ENCODE data around the gene YKT6.

YKT6 gene

DNA sequence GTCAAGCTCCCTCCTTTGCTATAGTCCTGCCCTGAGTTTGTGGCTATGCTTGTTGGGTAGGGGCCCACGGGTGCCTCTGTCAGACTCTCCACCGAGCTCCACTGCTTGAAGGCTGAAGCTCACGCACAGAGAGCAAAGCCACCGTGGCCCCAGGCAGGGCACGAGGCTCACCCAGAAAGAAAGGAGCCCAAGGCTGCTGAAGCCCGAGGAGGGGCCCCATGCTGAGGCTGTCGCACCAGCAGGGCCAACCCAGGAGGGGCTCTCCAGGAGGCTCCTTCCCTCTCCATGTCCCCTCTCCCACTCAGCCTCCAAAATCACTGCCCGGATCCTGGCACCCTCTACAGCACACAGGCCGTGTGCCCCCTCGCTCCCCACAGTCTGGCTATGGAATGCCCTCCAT, 50.5 kb downstream of the YKT6 start:
- no peaks in the 10 kb centered on the region for H3K36me3 ChIP-seq
- H3K4me1 ChIP-seq = peaks cover 0 to 9% (median 5%) of the 10 kb centered on the region in 10 experiments; a peak in 8 of 20 replicates
- no peak overlapping the region for H3K4me3 ChIP-seq
- no peak overlapping the region for H3K9ac ChIP-seq
- no peak overlapping the region for H3K27ac ChIP-seq
- no peaks in the 10 kb centered on the region; a peak in 1 of 22 replicates for H4K20me1 ChIP-seq
- H3K9me3 ChIP-seq (replicated peaks in 1 of 11) = no peaks in the 10 kb centered on the region
- no peaks in the 10 kb centered on the region for H3K27me3 ChIP-seq
- H3K4me2 ChIP-seq = no peak overlapping the region
- TF ChIP-seq Cebpa-rat (IDR thresholded peaks at IDR 0.05) = no peak

GRCh38 chr7:44251881-44252280, 51.1 kb downstream of the YKT6 start:
- H3K4me1 ChIP-seq = peaks cover 4 to 15% (median 10%) of the 10 kb centered on the region in 10 experiments
- TF ChIP-seq Cebpa-rat (IDR thresholded peaks at IDR 0.05) = no peak
- H3K27ac ChIP-seq = no peak overlapping the region
- H3K9ac ChIP-seq = no peak overlapping the region
- H3K9me3 ChIP-seq (replicated peaks in 1 of 11) = no peaks in the 10 kb centered on the region
- no peaks in the 10 kb centered on the region for H3K36me3 ChIP-seq
- H4K20me1 ChIP-seq = no peaks in the 10 kb centered on the region; a peak in 1 of 22 replicates
- no peak overlapping the region for H3K4me2 ChIP-seq
- no peaks in the 10 kb centered on the region for H3K27me3 ChIP-seq
- no peak overlapping the region for H3K4me3 ChIP-seq

DNA sequence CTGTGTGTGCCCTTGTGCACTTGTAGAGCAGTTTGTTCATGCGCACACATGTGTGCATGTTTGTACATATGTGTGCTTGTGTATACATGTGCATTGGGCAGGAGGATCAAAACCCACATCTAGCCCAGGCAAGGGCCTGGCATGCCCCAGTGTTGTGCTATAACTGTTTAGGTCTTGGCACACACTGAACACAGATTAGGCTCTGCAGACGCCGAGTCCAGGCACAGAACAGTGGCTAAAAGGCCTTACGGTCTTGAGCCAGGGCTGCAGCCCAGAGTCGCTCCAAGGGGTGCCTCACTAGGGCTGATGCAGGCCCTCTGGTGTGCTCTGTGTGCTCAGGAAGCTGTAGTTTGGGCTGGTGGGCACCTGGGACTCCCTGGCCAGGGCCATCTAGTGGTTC, 55.7 kb downstream of the YKT6 start:
- H3K4me1 ChIP-seq = peaks cover 48 to 61% (median 55%) of the 10 kb centered on the region in 10 experiments
- no peaks in the 10 kb centered on the region for H3K27me3 ChIP-seq
- H3K4me2 ChIP-seq = peak overlapping the region in 10 of 11 experiments; percentile 71 to 92 (median 81); a peak in 16 of 22 replicates
- peak overlapping the region in 5 of 11 experiments; percentile 70 to 91 (median 78); a peak in 7 of 22 replicates for H3K27ac ChIP-seq
- TF ChIP-seq Cebpa-rat (IDR thresholded peaks at IDR 0.05) = no peak
- H3K4me3 ChIP-seq = no peak overlapping the region
- no peak overlapping the region for H3K9ac ChIP-seq
- peaks cover 0 to 14% (median 0%) of the 10 kb centered on the region in 11 experiments; a peak in 3 of 22 replicates for H4K20me1 ChIP-seq
- H3K9me3 ChIP-seq (replicated peaks in 1 of 11) = no peaks in the 10 kb centered on the region
- H3K36me3 ChIP-seq = no peaks in the 10 kb centered on the region

GRCh38 chr7:44257213-44257612, 56.4 kb downstream of the YKT6 start:
- Histone ChIP-seq H3K4me2 (peak overlapping the region; percentile 71 to 92 (median 82)), H4K20me1 (peaks cover 0 to 14% (median 0%) of the 10 kb centered on the region in 11 experiments; a peak in 3 of 22 replicates), H3K4me3 (no peak overlapping the region; a peak in 1 of 20 replicates), H3K36me3 (no peaks in the 10 kb centered on the region), H3K9ac (peak overlapping the region; percentile 5 to 74 (median 49); a peak in 17 of 22 replicates), H3K4me1 (peaks cover 48 to 68% (median 62%) of the 10 kb centered on the region in 10 experiments), H3K27ac (peak overlapping the region in 10 of 11 experiments; percentile 35 to 91 (median 70); a peak in 20 of 22 replicates), H3K27me3 (no peaks in the 10 kb centered on the region), H3K9me3 (replicated peaks in 1 of 11) (no peaks in the 10 kb centered on the region)
- no peak for TF ChIP-seq Cebpa-rat (IDR thresholded peaks at IDR 0.05)

GRCh38 chr7:44257618-44258422, 57.0 kb downstream of the YKT6 start:
- Histone ChIP-seq H3K9me3 (replicated peaks in 1 of 11) (no peaks in the 10 kb centered on the region), H3K4me3 (no peak overlapping the region; a peak in 2 of 20 replicates), H3K4me2 (peak overlapping the region; percentile 71 to 92 (median 82)), H4K20me1 (peaks cover 0 to 14% (median 0%) of the 10 kb centered on the region in 11 experiments; a peak in 3 of 22 replicates), H3K27ac (peak overlapping the region in 10 of 11 experiments; percentile 35 to 91 (median 70); a peak in 21 of 22 replicates), H3K27me3 (no peaks in the 10 kb centered on the region), H3K9ac (peak overlapping the region; percentile 5 to 74 (median 49); a peak in 17 of 22 replicates), H3K36me3 (no peaks in the 10 kb centered on the region), H3K4me1 (peaks cover 48 to 75% (median 66%) of the 10 kb centered on the region in 10 experiments)
- no peak for TF ChIP-seq Cebpa-rat (IDR thresholded peaks at IDR 0.05)

DNA sequence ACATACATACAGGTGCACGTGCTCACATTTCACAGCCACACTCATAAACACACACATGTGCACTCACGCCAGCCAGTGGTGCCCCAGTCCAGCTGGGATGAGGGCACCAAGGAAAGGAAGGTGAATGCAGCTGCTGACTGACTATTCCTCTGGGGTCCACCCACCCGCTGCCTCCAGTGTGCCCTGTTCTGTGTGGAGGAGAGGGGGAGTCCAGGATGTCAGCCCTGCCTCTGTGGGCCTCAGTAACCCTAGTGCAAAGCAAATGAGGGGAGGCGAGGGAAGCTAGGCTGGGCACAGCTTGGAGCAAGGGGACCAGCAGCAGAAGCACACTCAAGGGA, 57.6 kb downstream of the YKT6 start:
- peak overlapping the region in 7 of 11 experiments; percentile 5 to 79 (median 38); a peak in 12 of 22 replicates for H3K27ac ChIP-seq
- peak overlapping the region; percentile 71 to 92 (median 82) for H3K4me2 ChIP-seq
- no peak for TF ChIP-seq Cebpa-rat (IDR thresholded peaks at IDR 0.05)

DNA sequence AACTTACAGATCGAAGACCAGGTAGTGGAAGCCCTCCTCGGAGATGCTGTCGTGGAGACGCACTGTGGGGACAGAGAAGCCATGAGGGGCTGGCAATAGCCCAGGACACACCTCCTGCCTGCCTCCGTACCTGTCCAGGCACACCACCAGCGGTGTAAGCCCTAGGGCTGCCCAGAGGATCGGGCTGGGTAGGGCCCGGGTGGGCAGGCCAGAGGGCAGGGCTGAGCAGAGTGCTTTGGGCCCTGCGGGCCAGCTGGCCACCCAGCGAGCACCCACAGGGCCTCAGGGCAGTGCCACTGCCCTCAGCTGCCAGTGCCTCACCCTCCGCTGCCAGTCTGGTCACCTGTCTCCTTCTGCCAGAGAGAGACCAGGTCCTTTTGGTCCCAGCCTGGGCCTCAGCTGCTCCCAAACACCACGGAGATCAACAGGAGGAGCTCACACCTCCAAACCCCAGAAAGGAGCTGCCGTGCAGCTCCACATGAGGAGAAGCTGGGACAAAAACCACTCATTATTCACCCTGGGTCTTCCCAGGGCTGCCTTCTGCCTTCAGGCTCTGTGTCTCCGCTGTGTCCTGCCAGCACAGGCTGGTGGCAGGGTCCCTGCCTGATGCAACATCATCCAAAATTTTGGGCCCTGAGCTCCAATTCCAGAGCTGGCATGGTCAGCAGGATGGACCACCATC, 58.2 kb downstream of the YKT6 start:
- H3K4me1 ChIP-seq = peaks cover 48 to 86% (median 72%) of the 10 kb centered on the region in 10 experiments
- no peaks in the 10 kb centered on the region for H3K9me3 ChIP-seq (replicated peaks in 1 of 11)
- no peaks in the 10 kb centered on the region for H3K36me3 ChIP-seq
- peaks cover 0 to 14% (median 0%) of the 10 kb centered on the region in 11 experiments; a peak in 3 of 22 replicates for H4K20me1 ChIP-seq
- H3K9ac ChIP-seq = peak overlapping the region in 6 of 11 experiments; percentile 29 to 52 (median 46); a peak in 9 of 22 replicates
- TF ChIP-seq Cebpa-rat (IDR thresholded peaks at IDR 0.05) = no peak
- H3K4me2 ChIP-seq = peak overlapping the region; percentile 71 to 92 (median 82)
- no peak overlapping the region for H3K4me3 ChIP-seq
- H3K27ac ChIP-seq = peak overlapping the region in 7 of 11 experiments; percentile 5 to 79 (median 38); a peak in 12 of 22 replicates
- no peaks in the 10 kb centered on the region for H3K27me3 ChIP-seq

More for the DNA sequence above, 57.6 kb downstream of the YKT6 start:
- Histone ChIP-seq H3K36me3 (no peaks in the 10 kb centered on the region), H3K27me3 (no peaks in the 10 kb centered on the region), H3K4me1 (peaks cover 48 to 80% (median 67%) of the 10 kb centered on the region in 10 experiments), H3K4me3 (no peak overlapping the region), H4K20me1 (peaks cover 0 to 14% (median 0%) of the 10 kb centered on the region in 11 experiments; a peak in 3 of 22 replicates), H3K9me3 (replicated peaks in 1 of 11) (no peaks in the 10 kb centered on the region), H3K9ac (peak overlapping the region in 6 of 11 experiments; percentile 29 to 52 (median 46); a peak in 8 of 22 replicates)

DNA sequence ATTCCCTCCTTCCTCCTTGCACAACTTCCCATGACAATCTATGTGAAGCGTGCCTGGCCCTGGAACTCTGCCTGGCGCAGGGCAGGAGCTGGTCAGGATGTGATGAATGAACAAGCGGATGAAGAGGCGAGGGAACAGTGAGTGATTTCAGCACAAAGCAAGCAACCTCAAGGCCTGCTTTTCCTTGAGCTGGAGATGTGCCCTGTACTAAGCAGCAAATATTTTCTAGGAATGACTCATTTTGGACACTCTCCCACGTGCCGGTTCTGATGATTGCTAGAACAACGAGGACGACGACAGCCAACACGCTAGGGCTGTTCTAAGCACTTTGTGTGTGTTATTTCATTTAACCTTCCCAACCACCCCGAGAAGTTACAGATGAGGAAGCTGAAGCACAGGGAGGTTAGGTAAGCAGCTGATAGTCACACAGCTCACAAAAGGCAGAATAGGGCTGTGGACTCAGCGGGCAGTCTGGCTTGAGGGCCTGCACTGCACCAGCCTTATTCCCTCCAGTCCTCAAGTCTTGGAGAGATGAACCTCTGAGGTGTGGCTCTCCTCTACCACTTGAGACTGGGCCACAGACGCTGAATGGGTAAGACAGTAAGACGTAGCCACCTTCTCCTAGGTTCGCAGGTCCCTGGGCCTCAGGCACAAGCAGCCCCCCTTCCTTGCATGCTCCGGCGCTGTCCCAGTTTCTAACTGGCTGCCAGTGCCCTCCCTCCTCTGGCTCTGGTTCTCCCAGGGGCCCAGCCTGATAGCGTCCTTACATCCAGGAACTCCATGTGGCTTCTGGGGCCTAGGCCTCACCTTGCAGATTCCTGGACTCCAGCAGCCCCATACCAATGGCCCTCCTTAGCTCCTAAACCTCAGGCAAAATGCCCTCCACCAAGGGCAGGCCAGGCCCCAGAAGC, 59.0 kb downstream of the YKT6 start:
- peaks cover 0 to 14% (median 0%) of the 10 kb centered on the region in 11 experiments; a peak in 3 of 22 replicates for H4K20me1 ChIP-seq
- TF ChIP-seq Cebpa-rat (IDR thresholded peaks at IDR 0.05) = no peak
- no peak overlapping the region for H3K4me3 ChIP-seq
- H3K27me3 ChIP-seq = no peaks in the 10 kb centered on the region
- peaks cover 48 to 94% (median 77%) of the 10 kb centered on the region in 10 experiments for H3K4me1 ChIP-seq
- no peaks in the 10 kb centered on the region for H3K36me3 ChIP-seq
- peak overlapping the region in 6 of 11 experiments; percentile 11 to 61 (median 38); a peak in 6 of 22 replicates for H3K9ac ChIP-seq
- H3K4me2 ChIP-seq = peak overlapping the region; percentile 78 to 92 (median 82); a peak in 21 of 22 replicates
- H3K9me3 ChIP-seq (replicated peaks in 1 of 11) = no peaks in the 10 kb centered on the region
- peak overlapping the region in 4 of 11 experiments; percentile 18 to 79 (median 60); a peak in 7 of 22 replicates for H3K27ac ChIP-seq

All from BLaER1 treated with 17β-estradiol and CSF1 and Interleukin-3, amounts not matched to agents 10 nM and 100 nM (cell line).